ENCODE data around the gene CPNE4.

The CPNE4 gene

GRCh38 chr3:131983689-131984088, 51.1 kb downstream of the CPNE4 start:
- Histone ChIP-seq H3K9me2 (replicated peaks; ENCODE audit: insufficient read depth, low read length) (no peaks in the 10 kb centered on the region), H3K79me2 (ENCODE audit: low read length) (no peaks in the 10 kb centered on the region), H3K4me3 (ENCODE audit: low read length) (no peak overlapping the region), H3K27ac (ENCODE audit: low read length) (no peak overlapping the region), H3K36me3 (replicated peaks; ENCODE audit: insufficient read depth, low read length) (no peaks in the 10 kb centered on the region), H2AFZ (ENCODE audit: low read length) (no peak overlapping the region), H3K27me3 (replicated peaks; ENCODE audit: insufficient read depth, low read length) (no peaks in the 10 kb centered on the region), H3K4me2 (ENCODE audit: low read depth, low read length) (no peak overlapping the region), H3F3A (ENCODE audit: insufficient read depth, low read length) (no peaks in the 10 kb centered on the region), H4K20me1 (ENCODE audit: insufficient read depth, low read length) (no peaks in the 10 kb centered on the region), H3K9me3 (replicated peaks; ENCODE audit: insufficient read depth, low read length) (no peaks in the 10 kb centered on the region), H3K9ac (ENCODE audit: low read length) (no peak overlapping the region), H3K4me1 (ENCODE audit: low read length) (no peaks in the 10 kb centered on the region)
- DNase-seq, result no peak
- TF ChIP-seq EZH2 (optimal IDR thresholded peaks at IDR 0.05; ENCODE audit: low read depth, low read length) (no peak), CTCF (IDR thresholded peaks at IDR 0.05; ENCODE audit: low read length) (no peak), EZH2phosphoT487 (IDR thresholded peaks at IDR 0.05; ENCODE audit: low read length) (no peak)

GRCh38 chr3:131981323-131981722, 53.5 kb downstream of the CPNE4 start:
- Histone ChIP-seq H3K27ac (ENCODE audit: low read length) (no peak overlapping the region), H3K79me2 (ENCODE audit: low read length) (no peaks in the 10 kb centered on the region), H2AFZ (ENCODE audit: low read length) (no peak overlapping the region), H3K9ac (ENCODE audit: low read length) (no peak overlapping the region), H3K27me3 (replicated peaks; ENCODE audit: insufficient read depth, low read length) (no peaks in the 10 kb centered on the region), H3K4me1 (ENCODE audit: low read length) (no peaks in the 10 kb centered on the region), H3K9me3 (replicated peaks; ENCODE audit: insufficient read depth, low read length) (no peaks in the 10 kb centered on the region), H3K4me2 (ENCODE audit: low read depth, low read length) (no peak overlapping the region), H3K9me2 (replicated peaks; ENCODE audit: insufficient read depth, low read length) (no peaks in the 10 kb centered on the region), H4K20me1 (ENCODE audit: insufficient read depth, low read length) (no peaks in the 10 kb centered on the region), H3K36me3 (replicated peaks; ENCODE audit: insufficient read depth, low read length) (no peaks in the 10 kb centered on the region), H3K4me3 (ENCODE audit: low read length) (no peak overlapping the region), H3F3A (ENCODE audit: insufficient read depth, low read length) (no peaks in the 10 kb centered on the region)
- no peak for DNase-seq
- TF ChIP-seq EZH2phosphoT487 (IDR thresholded peaks at IDR 0.05; ENCODE audit: low read length) (no peak), CTCF (IDR thresholded peaks at IDR 0.05; ENCODE audit: low read length) (no peak), EZH2 (optimal IDR thresholded peaks at IDR 0.05; ENCODE audit: low read depth, low read length) (no peak)

GRCh38 chr3:131976448-131976847, 58.4 kb downstream of the CPNE4 start:
- Histone ChIP-seq H3K79me2 (ENCODE audit: low read length) (no peaks in the 10 kb centered on the region), H2AFZ (ENCODE audit: low read length) (no peak overlapping the region), H3K9ac (ENCODE audit: low read length) (no peak overlapping the region), H3K36me3 (replicated peaks; ENCODE audit: insufficient read depth, low read length) (no peaks in the 10 kb centered on the region), H4K20me1 (ENCODE audit: insufficient read depth, low read length) (no peaks in the 10 kb centered on the region), H3K27me3 (replicated peaks; ENCODE audit: insufficient read depth, low read length) (no peaks in the 10 kb centered on the region), H3K4me1 (ENCODE audit: low read length) (peaks cover 6% of the 10 kb centered on the region; the same call in 1 of the 2 replicates), H3K9me2 (replicated peaks; ENCODE audit: insufficient read depth, low read length) (no peaks in the 10 kb centered on the region), H3K4me3 (ENCODE audit: low read length) (no peak overlapping the region), H3K9me3 (replicated peaks; ENCODE audit: insufficient read depth, low read length) (no peaks in the 10 kb centered on the region), H3F3A (ENCODE audit: insufficient read depth, low read length) (no peaks in the 10 kb centered on the region), H3K27ac (ENCODE audit: low read length) (no peak overlapping the region), H3K4me2 (ENCODE audit: low read depth, low read length) (no peak overlapping the region)
- no peak for DNase-seq
- TF ChIP-seq EZH2phosphoT487 (IDR thresholded peaks at IDR 0.05; ENCODE audit: low read length), result no peak
- TF ChIP-seq EZH2 (optimal IDR thresholded peaks at IDR 0.05; ENCODE audit: low read depth, low read length), result no peak
- TF ChIP-seq CTCF (IDR thresholded peaks at IDR 0.05; ENCODE audit: low read length), result no peak
